IMR-90 (cell line): ENCODE data around the gene CROCC. TPM values are rescaled to one million over a fixed set of nuclear protein-coding genes. Genes with fewer than 3 reads are reported as not detected.

Experiments used
- ATAC-seq: fragments of 200-7000 bp; cut with Tn5 transposase; 2 replicates; pipeline ENCODE4 v1.9.1; 2020; ENCODE audit warnings: low read depth, mild to moderate bottlenecking, moderate library complexity
- BruUV-seq: library from RNA; stranded (reverse); fragments of 400-500 nt; replicated peaks from 2 replicates; lab custom pipeline; 2021; lab: Mats Ljungman, UMichigan
- CTCF ChIA-PET: fragments of 300-600 bp; formaldehyde crosslinking; extraction: SDS; loops from one replicate; lab custom pipeline; 2021; ENCODE audit warnings: antibody characterized with exemption; lab: Yijun Ruan, JAX
- POLR2A ChIA-PET: fragments of 300-600 bp; sonication (Branson Sonifier 250); formaldehyde crosslinking; loops from one replicate; lab custom pipeline; 2022; ENCODE audit warnings: antibody characterized with exemption; ENCODE audit not compliant: unreplicated experiment; lab: Charles Lee
- DNase-seq: peaks from one replicate; pipeline ENCODE4 v3.0.0; 2013
- H2AFZ ChIP-seq: replicated peaks from 2 replicates; pipeline ENCODE3; 2013; ENCODE audit warnings: low read length, mild to moderate bottlenecking; ENCODE audit not compliant: poor library complexity
- H2AK5ac ChIP-seq: 2 replicates; pipeline ENCODE4 v1.6.1; 2013; ENCODE audit warnings: low read depth, low read length, inconsistent platforms
- H2AK9ac ChIP-seq: replicated peaks from 2 replicates; pipeline ENCODE3; 2013; ENCODE audit warnings: mild to moderate bottlenecking, low read depth, low read length, moderate library complexity; ENCODE audit not compliant: poor library complexity
- H2BK120ac ChIP-seq: 2 replicates; pipeline ENCODE4 v1.6.1; 2013; ENCODE audit warnings: low read depth, low read length, inconsistent platforms
- H2BK15ac ChIP-seq: 3 replicates; pipeline ENCODE4 v1.6.1; 2013; ENCODE audit warnings: low read depth, low read length, inconsistent platforms
- H2BK20ac ChIP-seq: 2 replicates; pipeline ENCODE4 v1.6.1; 2013; ENCODE audit warnings: low read depth, mild to moderate bottlenecking, inconsistent platforms, low read length, moderate library complexity
- H2BK5ac ChIP-seq: 2 replicates; pipeline ENCODE4 v1.6.1; 2013; ENCODE audit warnings: mild to moderate bottlenecking, low read depth, low read length, inconsistent platforms; ENCODE audit not compliant: poor library complexity, severe bottlenecking
- H3K14ac ChIP-seq: replicated peaks from 2 replicates; pipeline ENCODE4 v1.6.1; 2013; ENCODE audit warnings: low read depth, low read length, inconsistent platforms
- H3K18ac ChIP-seq: 2 replicates; pipeline ENCODE4 v1.6.1; 2013; ENCODE audit warnings: low read depth, low read length, control low read depth
- H3K23ac ChIP-seq: 2 replicates; pipeline ENCODE4 v1.6.1; 2013; ENCODE audit warnings: low read depth, low read length, inconsistent platforms
- H3K27ac ChIP-seq: 2 replicates; pipeline ENCODE4 v1.5.1; 2013; ENCODE audit warnings: mild to moderate bottlenecking, control low read depth, low read length; ENCODE audit not compliant: insufficient read depth
- H3K27me3 ChIP-seq: 2 replicates; pipeline ENCODE4 v1.6.1; 2013; ENCODE audit warnings: low read length; ENCODE audit not compliant: control insufficient read depth, insufficient read depth
- H3K36me3 ChIP-seq: 2 replicates; pipeline ENCODE4 v1.6.1; 2013; ENCODE audit warnings: low read length, mixed read lengths; ENCODE audit not compliant: control insufficient read depth, insufficient read depth
- H3K4ac ChIP-seq: 2 replicates; pipeline ENCODE4 v1.6.1; 2013; ENCODE audit warnings: low read depth, low read length, inconsistent platforms
- H3K4me1 ChIP-seq: 2 replicates; pipeline ENCODE4 v1.6.1; 2013; ENCODE audit warnings: low read length, mixed read lengths; ENCODE audit not compliant: control insufficient read depth, insufficient read depth
- H3K4me2 ChIP-seq: 2 replicates; pipeline ENCODE4 v1.6.1; 2013; ENCODE audit warnings: low read depth, mild to moderate bottlenecking, control low read depth, low read length, moderate library complexity
- H3K4me3 ChIP-seq: 2 replicates; pipeline ENCODE4 v1.5.1; 2013; ENCODE audit warnings: low read depth, mild to moderate bottlenecking, control low read depth, low read length, moderate library complexity; ENCODE audit not compliant: insufficient read depth
- H3K56ac ChIP-seq: 2 replicates; pipeline ENCODE4 v1.6.1; 2013; ENCODE audit warnings: low read length, inconsistent platforms; ENCODE audit not compliant: insufficient read depth; ENCODE audit errors: extremely low read depth
- H3K79me1 ChIP-seq, 2 experiments: 2 replicates each; pipeline ENCODE4 v1.6.1; 2013; ENCODE audit warnings: low read length in 2 of 2, inconsistent platforms in 1 of 2, low read depth in 1 of 2
- H3K9ac ChIP-seq: 2 replicates; pipeline ENCODE4 v1.6.1; 2013; ENCODE audit warnings: low read depth, low read length, control low read depth
- H3K9me1 ChIP-seq: 2 replicates; pipeline ENCODE4 v1.6.1; 2013; ENCODE audit warnings: low read length, inconsistent platforms; ENCODE audit not compliant: insufficient read depth
- H3K9me3 ChIP-seq: 2 replicates; pipeline ENCODE4 v1.6.1; 2013; ENCODE audit warnings: low read length; ENCODE audit not compliant: control insufficient read depth, insufficient read depth
- H4K20me1 ChIP-seq: 2 replicates; pipeline ENCODE4 v1.6.1; 2013; ENCODE audit warnings: low read length, inconsistent platforms; ENCODE audit not compliant: insufficient read depth
- H4K5ac ChIP-seq: 2 replicates; pipeline ENCODE4 v1.6.1; 2013; ENCODE audit warnings: mild to moderate bottlenecking, low read depth, low read length, control low read depth
- H4K8ac ChIP-seq, 2 experiments: 2 replicates each; pipeline ENCODE4 v1.6.1; 2013; ENCODE audit warnings: low read depth in 2 of 2, low read length in 2 of 2, control low read depth in 1 of 2, inconsistent platforms in 1 of 2
- H4K91ac ChIP-seq: 2 replicates; pipeline ENCODE4 v1.6.1; 2013; ENCODE audit warnings: low read depth, low read length, inconsistent platforms; ENCODE audit not compliant: insufficient read depth
- BHLHE40 ChIP-seq: fragments of 150-350 bp; IDR thresholded peaks from 2 replicates; pipeline ENCODE4 v1.6.1; 2016; ENCODE audit warnings: mild to moderate bottlenecking, low read depth, low read length
- CEBPB ChIP-seq: IDR thresholded peaks from 2 replicates; pipeline ENCODE4 v1.6.1; 2012; ENCODE audit warnings: low read depth, low read length, improper control_type of control experiment
- CHD1 ChIP-seq: IDR thresholded peaks from 2 replicates; pipeline ENCODE4 v1.6.1; 2012; ENCODE audit warnings: low read depth, low read length, improper control_type of control experiment
- CTCF ChIP-seq: conservative IDR thresholded peaks from 2 replicates; pipeline ENCODE4 v1.5.1; 2012; ENCODE audit warnings: mild to moderate bottlenecking, low read depth, low read length, improper control_type of control experiment
- ELK1 ChIP-seq: fragments of 150-350 bp; IDR thresholded peaks from 2 replicates; pipeline ENCODE4 v1.6.1; 2016; ENCODE audit warnings: low read depth, mild to moderate bottlenecking, low read length, moderate library complexity, borderline replicate concordance
- FOS ChIP-seq: fragments of 150-350 bp; IDR thresholded peaks from 2 replicates; pipeline ENCODE4 v1.6.1; 2016; ENCODE audit warnings: low read depth, low read length
- MAFK ChIP-seq: IDR thresholded peaks from 2 replicates; pipeline ENCODE4 v1.6.1; 2012; ENCODE audit warnings: low read depth, low read length, improper control_type of control experiment
- MAZ ChIP-seq: IDR thresholded peaks from 2 replicates; pipeline ENCODE4 v1.6.1; 2012; ENCODE audit warnings: low read depth, mild to moderate bottlenecking, low read length, improper control_type of control experiment, moderate library complexity, borderline replicate concordance
- MXI1 ChIP-seq: IDR thresholded peaks from 2 replicates; pipeline ENCODE4 v1.6.1; 2012; ENCODE audit warnings: low read depth, mild to moderate bottlenecking, low read length, moderate library complexity, borderline replicate concordance
- NFE2L2 ChIP-seq: fragments of 150-350 bp; IDR thresholded peaks from 2 replicates; pipeline ENCODE4 v1.6.1; 2016; ENCODE audit warnings: low read depth, mild to moderate bottlenecking, low read length
- POLR2A ChIP-seq: IDR thresholded peaks from 2 replicates; pipeline ENCODE4 v1.6.1; 2012; ENCODE audit warnings: mild to moderate bottlenecking, low read depth, low read length
- RAD21 ChIP-seq: IDR thresholded peaks from 2 replicates; pipeline ENCODE4 v1.6.1; 2012; ENCODE audit warnings: low read length, improper control_type of control experiment
- RCOR1 ChIP-seq: IDR thresholded peaks from 2 replicates; pipeline ENCODE4 v1.6.1; 2012; ENCODE audit warnings: mild to moderate bottlenecking, low read length, improper control_type of control experiment; ENCODE audit not compliant: insufficient replicate concordance
- SMC3 ChIP-seq: fragments of 150-350 bp; IDR thresholded peaks from 2 replicates; pipeline ENCODE4 v1.6.1; 2016; ENCODE audit warnings: low read depth, mild to moderate bottlenecking, antibody characterized with exemption, low read length, moderate library complexity
- WGBS, 2 experiments: methylation state at CpG; one replicate each; pipeline versions ENCODE4 v1.1.5 to v1.1.7; 2013; ENCODE audit warnings: missing lambda C conversion rate in 2 of 2; ENCODE audit not compliant: insufficient read length in 1 of 2; ENCODE audit errors: extremely low coverage in 2 of 2; 5-methylcytosine and 5-hydroxymethylcytosine counted together
- dilution Hi-C: fragments of 300-500 bp; cut with HindIII; formaldehyde crosslinking; loops from one replicate; pipeline ENCODE4 v1.14.3; 2018; ENCODE audit warnings: low sequenced_read_pairs; ENCODE audit not compliant: unreplicated experiment
- in situ Hi-C: fragments of 300-500 bp; cut with MboI; formaldehyde crosslinking; loops from 3 replicates; pipeline ENCODE4 v1.14.3; 2019; ENCODE audit warnings: low sequenced_read_pairs, inconsistent platforms, mixed read lengths
- intact Hi-C: fragments of 100-400 bp; cut with micrococcal nuclease; formaldehyde crosslinking; loops from 2 replicates; pipeline ENCODE4 v1.10.0; 2022
- polyA plus RNA-seq, 3 experiments: library from polyadenylated mRNA; depleted of rRNA; stranded (reverse); fragments of >200 nt; gene quantifications; 2 replicates each; pipeline ENCODE4 v1.2.3, GENCODE V29; 2012; ENCODE audit warnings: low replicate concordance in 1 of 3
- total RNA-seq: library from RNA; depleted of rRNA; stranded (reverse); fragments of >200 nt; gene quantifications from 2 replicates; pipeline ENCODE4 v1.2.3, GENCODE V29; 2012

CROCC gene
- total and polyA plus RNA-seq, 2 of the 4 experiments (the other 2 are of a cell fraction): 7.5 to 13.7 TPM

- DNase-seq (no peak), ATAC-seq (no peak)
- H4K91ac ChIP-seq: no peak overlapping the region
- H3K27me3 ChIP-seq: no peaks in the 10 kb centered on the region; the same call in 1 of the 2 replicates
- CTCF ChIA-PET: no interaction called here
- H3K9ac ChIP-seq: no peak overlapping the region
- H3K23ac ChIP-seq: no peak overlapping the region
- H3K4me2 ChIP-seq: no peak overlapping the region
- in situ Hi-C loops (no loop called here), intact Hi-C loops (no loop called here), dilution Hi-C loops (no loop called here)
- H2BK15ac ChIP-seq: no peak overlapping the region
- no peak overlapping the region for H2BK120ac ChIP-seq
- POLR2A ChIA-PET: no interaction called here
- H3K79me1 ChIP-seq: no peaks in the 10 kb centered on the region
- H3K56ac ChIP-seq: no peak overlapping the region
- H3K18ac ChIP-seq: no peak overlapping the region
- H3K27ac ChIP-seq: no peak overlapping the region
- H2BK20ac ChIP-seq: no peak overlapping the region
- H2AFZ ChIP-seq: no peak overlapping the region
- H2AK9ac ChIP-seq: no peak overlapping the region
- TF ChIP-seq ELK1: no peak
- TF ChIP-seq MXI1: no peak
- TF ChIP-seq NFE2L2: no peak
- TF ChIP-seq RCOR1: no peak
- no peak for TF ChIP-seq SMC3
- no peak for TF ChIP-seq MAZ
- TF ChIP-seq RAD21: no peak
- no peak for TF ChIP-seq FOS
- TF ChIP-seq CTCF: no peak
- TF ChIP-seq CEBPB: no peak
- no peak for TF ChIP-seq BHLHE40
- no peak for TF ChIP-seq MAFK
- no peak for TF ChIP-seq POLR2A
- no peak for TF ChIP-seq CHD1
- peaks cover 14% of the 10 kb centered on the region; the same call in 1 of the 2 replicates for H3K36me3 ChIP-seq
- peaks cover 12% of the 10 kb centered on the region for H4K20me1 ChIP-seq
- no peaks in the 10 kb centered on the region for H3K9me1 ChIP-seq
- no peak overlapping the region for H2AK5ac ChIP-seq
- no peak overlapping the region for H4K8ac ChIP-seq
- H4K5ac ChIP-seq: no peak overlapping the region
- no peak overlapping the region for H3K4me3 ChIP-seq
- H2BK5ac ChIP-seq: no peak overlapping the region
- peaks cover 7% of the 10 kb centered on the region for H3K4me1 ChIP-seq
- no TSS peak for BruUV-seq
- H3K9me3 ChIP-seq: no peaks in the 10 kb centered on the region
- H3K14ac ChIP-seq: no peak overlapping the region
- no peak overlapping the region for H3K4ac ChIP-seq
- 97% methylated on average over 7 of the region's 12 CpGs; no CpG with 5 or more reads in 1 of the 2 experiments for WGBS, 2 experiments
Observed at GRCh38 chr1:16969651-16970050, 47.9 kb downstream of the CROCC start.
